ENCODE measurements around the gene PNPO. TPM values are rescaled to one million over a fixed set of nuclear protein-coding genes. Genes with fewer than 3 reads are reported as not detected.

Gene PNPO
- total RNA-seq, 1 experiment from 2014 or later, result 12.3 TPM

- no TSS peak for BruUV-seq (replicated peaks)
- POLR2A ChIA-PET (ENCODE audit: low non-redundant PET), result no interaction called here
- no peak overlapping the region for H3K4me3 ChIP-seq (ENCODE audit: low read depth, low read length, poor library complexity, severe bottlenecking)
- intact Hi-C loops (cut with micrococcal nuclease; ENCODE audit: unreplicated experiment), result no loop called here
- peaks cover 13% of the 10 kb centered on the region for H3K4me1 ChIP-seq (ENCODE audit: insufficient read depth, low read length, poor library complexity, severe bottlenecking)
- no peak for DNase-seq (ENCODE audit: low spot score)
- CTCF ChIA-PET, result interaction anchor here (0.6 to 1.9 kb wide), 3 partner anchors 9 to 20 kb away, joined by 3 to 7 read pairs (median 5); no protein-coding TSS in a partner anchor
- H3K9me3 ChIP-seq (ENCODE audit: low read depth, low read length, poor library complexity, severe bottlenecking), result no peaks in the 10 kb centered on the region
- no peak overlapping the region for H3K27ac ChIP-seq (ENCODE audit: low read depth, low read length, poor library complexity, severe bottlenecking)
- TF ChIP-seq EZH2 (IDR thresholded peaks at IDR 0.05; ENCODE audit: borderline replicate concordance, low read depth, low read length, poor library complexity, severe bottlenecking), result no peak
- no peaks in the 10 kb centered on the region for H3K36me3 ChIP-seq (ENCODE audit: insufficient read depth, low read length, poor library complexity, severe bottlenecking)
- no peaks in the 10 kb centered on the region for H3K27me3 ChIP-seq (replicated peaks; ENCODE audit: insufficient read depth, low read depth, low read length, poor library complexity)
These were observed 14.4 kb downstream of the PNPO start for GRCh38 chr17:47955497-47956461.

- intact Hi-C loops (cut with micrococcal nuclease; ENCODE audit: unreplicated experiment), result no loop called here
- no peak overlapping the region for H3K27ac ChIP-seq (ENCODE audit: low read depth, low read length, poor library complexity, severe bottlenecking)
- POLR2A ChIA-PET (ENCODE audit: low non-redundant PET), result no interaction called here
- BruUV-seq (replicated peaks), result no TSS peak
- no peak overlapping the region for H3K4me3 ChIP-seq (ENCODE audit: low read depth, low read length, poor library complexity, severe bottlenecking)
- no peaks in the 10 kb centered on the region for H3K36me3 ChIP-seq (ENCODE audit: insufficient read depth, low read length, poor library complexity, severe bottlenecking)
- peaks cover 13% of the 10 kb centered on the region for H3K4me1 ChIP-seq (ENCODE audit: insufficient read depth, low read length, poor library complexity, severe bottlenecking)
- H3K9me3 ChIP-seq (ENCODE audit: low read depth, low read length, poor library complexity, severe bottlenecking), result no peaks in the 10 kb centered on the region
- H3K27me3 ChIP-seq (replicated peaks; ENCODE audit: insufficient read depth, low read depth, low read length, poor library complexity), result no peaks in the 10 kb centered on the region
- no peak for DNase-seq (ENCODE audit: low spot score)
- TF ChIP-seq CTCF (conservative IDR thresholded peaks at IDR 0.05; ENCODE audit: low read depth, low read length) (no peak), EZH2 (IDR thresholded peaks at IDR 0.05; ENCODE audit: borderline replicate concordance, low read depth, low read length, poor library complexity, severe bottlenecking) (no peak)
- CTCF ChIA-PET, result interaction anchor here (1.9 kb wide), 1 partner anchor 10 kb away, joined by 7 read pairs; no protein-coding TSS in a partner anchor
These were observed 15.6 kb downstream of the PNPO start for GRCh38 chr17:47956791-47957590.

DNA sequence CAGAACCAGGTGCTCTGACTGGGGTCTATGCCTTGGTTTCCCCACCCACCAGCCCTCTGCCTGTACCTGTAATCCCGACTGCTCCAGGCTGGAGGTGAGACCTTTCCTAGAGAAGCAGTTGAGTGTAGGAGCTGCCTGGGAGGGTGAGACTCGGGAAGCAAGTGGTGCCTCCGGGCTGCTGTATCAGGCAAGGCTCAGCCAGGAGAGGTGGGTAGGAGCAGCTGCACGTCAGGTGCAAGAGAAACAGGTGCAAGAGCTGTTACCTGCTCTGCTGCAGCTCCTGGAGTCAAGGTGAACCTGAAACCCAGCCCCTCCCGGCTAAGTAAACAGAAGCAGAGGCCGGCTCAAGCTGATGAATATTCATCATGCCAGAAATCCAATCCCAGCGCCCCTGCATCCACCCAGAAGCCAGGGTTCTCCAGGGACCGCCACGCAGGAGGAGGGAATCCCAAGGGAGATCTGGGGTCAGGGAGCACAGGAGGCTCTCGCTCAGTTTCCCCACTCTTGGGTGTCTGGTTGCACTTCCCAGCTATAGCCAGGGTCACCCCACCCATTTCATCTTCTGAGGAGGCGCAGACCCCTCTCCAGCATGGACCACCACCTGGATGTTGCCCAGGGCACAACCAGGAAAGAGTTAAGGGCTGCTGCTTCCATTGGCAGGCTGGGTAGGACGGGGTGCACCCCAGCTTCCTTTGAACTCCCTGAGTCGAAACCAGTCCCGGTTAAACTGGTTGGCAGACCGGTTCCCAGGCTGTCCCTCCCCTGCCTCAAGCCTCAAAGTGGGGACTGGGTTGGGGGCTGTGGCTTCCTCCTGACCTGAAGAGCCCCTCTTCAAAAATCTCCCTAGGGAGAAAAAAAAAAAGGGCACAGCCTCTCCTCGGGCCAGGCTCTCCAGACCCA lies 16.5 kb downstream of the PNPO start, which contains the start of gene PRR15L:
Gene PRR15L (minus strand): TSS at position 293 of the 900 bp plus-strand sequence. CDS start 4,649 bp downstream, outside the sequence.
- intact Hi-C loops (cut with micrococcal nuclease; ENCODE audit: unreplicated experiment), result no loop called here
- no peak within 1 kb of the TSS for H3K27ac ChIP-seq (ENCODE audit: low read depth, low read length, poor library complexity, severe bottlenecking)
- peaks cover 13% of the 10 kb centered on the region for H3K4me1 ChIP-seq (ENCODE audit: insufficient read depth, low read length, poor library complexity, severe bottlenecking)
- no peaks in the 10 kb centered on the region for H3K36me3 ChIP-seq (ENCODE audit: insufficient read depth, low read length, poor library complexity, severe bottlenecking)
- no peak within 1 kb of the TSS for H3K4me3 ChIP-seq (ENCODE audit: low read depth, low read length, poor library complexity, severe bottlenecking)
- ChIA-PET CTCF (interaction anchor here (1.9 kb wide), 1 partner anchor 11 kb away, joined by 7 read pairs; no protein-coding TSS in a partner anchor), POLR2A (ENCODE audit: low non-redundant PET) (no interaction called here)
- no TSS peak for BruUV-seq (replicated peaks)
- DNase-seq (ENCODE audit: low spot score), result no peak
- H3K27me3 ChIP-seq (replicated peaks; ENCODE audit: insufficient read depth, low read depth, low read length, poor library complexity), result no peaks in the 10 kb centered on the region
- H3K9me3 ChIP-seq (ENCODE audit: low read depth, low read length, poor library complexity, severe bottlenecking), result no peaks in the 10 kb centered on the region
- TF ChIP-seq EZH2 (IDR thresholded peaks at IDR 0.05; ENCODE audit: borderline replicate concordance, low read depth, low read length, poor library complexity, severe bottlenecking) (no peak), CTCF (conservative IDR thresholded peaks at IDR 0.05; ENCODE audit: low read depth, low read length) (no peak)
